Panc1 (cell line): ENCODE results near the gene NSD2. TPM values are rescaled to one million over a fixed set of nuclear protein-coding genes. Genes with fewer than 3 reads are reported as not detected.
"Not testable (repeated sequence)": the region's sequence is repeated elsewhere in the genome, so short reads cannot be mapped to it uniquely, and the experiment has no call there.

Source experiments
- ATAC-seq: fragments of 200-7000 bp; cut with Tn5 transposase; 2 replicates; pipeline ENCODE4 v1.9.1; 2020; ENCODE audit warnings: mild to moderate bottlenecking, moderate library complexity
- BruUV-seq: library from RNA; stranded (reverse); fragments of 400-500 nt; replicated peaks from 2 replicates; lab custom pipeline; 2021; lab: Mats Ljungman, UMichigan
- CTCF ChIA-PET: fragments of 300-600 bp; sonication (Branson Sonifier 250); formaldehyde crosslinking; loops from one replicate; lab custom pipeline; 2022; ENCODE audit warnings: antibody characterized with exemption; lab: Charles Lee
- POLR2A ChIA-PET: fragments of 300-600 bp; sonication (Branson Sonifier 250); formaldehyde crosslinking; loops from one replicate; lab custom pipeline; 2022; ENCODE audit warnings: antibody characterized with exemption; lab: Charles Lee
- DNase-seq: peaks from one replicate; pipeline ENCODE4 v3.0.0-alpha.2; 2010; ENCODE audit warnings: low read depth, low spot score
- H3K27ac ChIP-seq: 2 replicates; pipeline ENCODE4 v1.5.1; 2011; ENCODE audit warnings: mild to moderate bottlenecking, low read length, inconsistent platforms
- H3K27me3 ChIP-seq: fragments of 200-500 bp; sonication (Bioruptor generic); 2 replicates; pipeline ENCODE4 v1.6.0; 2014; ENCODE audit warnings: low read length, inconsistent platforms; ENCODE audit not compliant: control insufficient read depth, insufficient read depth
- H3K36me3 ChIP-seq: fragments of 200-500 bp; sonication (Bioruptor generic); 2 replicates; pipeline ENCODE4 v1.5.1; 2014; ENCODE audit warnings: inconsistent platforms, mild to moderate bottlenecking, low read length, moderate library complexity; ENCODE audit not compliant: control insufficient read depth, insufficient read depth
- H3K4me1 ChIP-seq: 2 replicates; pipeline ENCODE4 v1.5.1; 2011; ENCODE audit warnings: inconsistent platforms, mild to moderate bottlenecking, low read length, moderate library complexity; ENCODE audit not compliant: control insufficient read depth, insufficient read depth
- H3K4me3 ChIP-seq, 2 experiments: 2 replicates each; pipeline ENCODE4 v1.5.1; 2011 to 2012; ENCODE audit warnings: low read depth in 2 of 2, low read length in 2 of 2, mild to moderate bottlenecking in 2 of 2, inconsistent platforms in 1 of 2, moderate library complexity in 1 of 2
- H3K9me3 ChIP-seq: fragments of 200-500 bp; sonication (Bioruptor generic); 2 replicates; pipeline ENCODE4 v1.5.1; 2014; ENCODE audit warnings: low read depth, mild to moderate bottlenecking, inconsistent platforms, low read length, moderate library complexity; ENCODE audit not compliant: control insufficient read depth, insufficient read depth
- CTCF ChIP-seq: fragments of 450-650 bp; IDR thresholded peaks from 2 replicates; pipeline ENCODE4 v1.5.1; 2017; ENCODE audit warnings: mild to moderate bottlenecking
- POLR2AphosphoS5 ChIP-seq: IDR thresholded peaks from 2 replicates; pipeline ENCODE4 v1.6.1; 2012; ENCODE audit warnings: mild to moderate bottlenecking, low read depth, low read length, moderate library complexity
- REST ChIP-seq, 2 experiments: IDR thresholded peaks; 2 replicates each; pipeline ENCODE4 v1.6.1; 2011 to 2012; ENCODE audit warnings: low read depth in 2 of 2, control low read depth in 1 of 2, low read length in 1 of 2, mild to moderate bottlenecking in 1 of 2, moderate library complexity in 1 of 2; ENCODE audit not compliant: insufficient read depth in 1 of 2
- SIN3A ChIP-seq: IDR thresholded peaks from 2 replicates; pipeline ENCODE4 v1.6.1; 2012; ENCODE audit warnings: low read depth, mild to moderate bottlenecking, low read length, moderate library complexity, borderline replicate concordance; ENCODE audit not compliant: insufficient read depth
- TCF7L2 ChIP-seq: IDR thresholded peaks from 2 replicates; pipeline ENCODE4 v1.6.1; 2011; ENCODE audit warnings: mild to moderate bottlenecking, low read depth, low read length, inconsistent platforms
- in situ Hi-C: cut with HindIII; loops from 2 replicates; pipeline ENCODE4 v1.10.0; 2016; ENCODE audit warnings: low sequenced_read_pairs, low pct_unique_long_range_greater_than_20kb
- intact Hi-C: fragments of 100-400 bp; cut with micrococcal nuclease; formaldehyde crosslinking; loops from one replicate; pipeline ENCODE4 v1.10.0; 2022; ENCODE audit not compliant: unreplicated experiment
- total RNA-seq: library from RNA; stranded (reverse); gene quantifications from one replicate; pipeline ENCODE4 v1.2.1, GENCODE V29; 2021; ENCODE audit not compliant: unreplicated experiment

NSD2 gene
- total RNA-seq, 1 experiment from 2014 or later: 116 TPM

GRCh38 chr4:1834047-1834775 is 37.0 kb upstream of the NSD2 start:
- no peak overlapping the region for H3K27ac ChIP-seq
- no peak overlapping the region for H3K4me3 ChIP-seq
- DNase-seq (no peak), ATAC-seq (no peak)
- CTCF ChIA-PET: no interaction called here
- no peaks in the 10 kb centered on the region for H3K4me1 ChIP-seq
- in situ Hi-C loops (no loop called here), intact Hi-C loops (no loop called here)
- H3K9me3 ChIP-seq: no peaks in the 10 kb centered on the region
- no peak for TF ChIP-seq POLR2AphosphoS5
- TF ChIP-seq TCF7L2: no peak
- no peak for TF ChIP-seq CTCF
- no peak for TF ChIP-seq SIN3A
- no peak for TF ChIP-seq REST (IDR thresholded peaks at IDR 0.05; ENCODE audit: insufficient read depth in 1 of 2, low read depth in 2 of 2, low read length in 1 of 2)
- POLR2A ChIA-PET: no interaction called here
- peaks cover 7% of the 10 kb centered on the region; the same call in 1 of the 2 replicates for H3K36me3 ChIP-seq
- BruUV-seq: TSS peak; percentile 43
- H3K27me3 ChIP-seq: no peaks in the 10 kb centered on the region

GRCh38 chr4:1835836-1836235 is 35.4 kb upstream of the NSD2 start:
- H3K9me3 ChIP-seq, BruUV-seq, CTCF ChIA-PET, POLR2A ChIA-PET, DNase-seq, intact Hi-C loops, H3K36me3 ChIP-seq, ATAC-seq, H3K27me3 ChIP-seq, H3K4me1 ChIP-seq, in situ Hi-C loops, H3K4me3 ChIP-seq, H3K27ac ChIP-seq: not testable (repeated sequence)

- TF ChIP-seq SIN3A (no peak), REST (IDR thresholded peaks at IDR 0.05; ENCODE audit: insufficient read depth in 1 of 2, low read depth in 2 of 2, low read length in 1 of 2) (no peak), TCF7L2 (no peak)
- no TSS peak for BruUV-seq
- Histone ChIP-seq H3K9me3 (no peaks in the 10 kb centered on the region), H3K27me3 (no peaks in the 10 kb centered on the region), H3K4me1 (no peaks in the 10 kb centered on the region), H3K4me3 (no peak overlapping the region), H3K36me3 (peaks cover 7% of the 10 kb centered on the region; the same call in 1 of the 2 replicates), H3K27ac (no peak overlapping the region)
- DNase-seq: no peak
- POLR2A ChIA-PET: no interaction called here
- CTCF ChIA-PET: no interaction called here
- intact Hi-C loops: no loop called here
- no peak for ATAC-seq
- in situ Hi-C loops: no loop called here
Measured at GRCh38 chr4:1836650-1837049, 34.5 kb upstream of the NSD2 start.
